ENCODE measurements around the gene SLC9A7.

- TF ChIP-seq CTCF (IDR thresholded peaks at IDR 0.05; ENCODE audit: extremely low read depth in 1 of 2, insufficient read depth in 1 of 2, low read depth in 1 of 2, low read length in 2 of 2) = no peak
- no peak for TF ChIP-seq POLR2AphosphoS5 (IDR thresholded peaks at IDR 0.05; ENCODE audit: insufficient read depth, low read depth, low read length)
Observed at GRCh38 chrX:46637938-46638337, 121.0 kb downstream of the SLC9A7 start.
